Head of caudate nucleus (tissue), 42 donors: ENCODE measurements around the gene AIF1.
A peak's percentile ranks its signal among the peaks of the same experiment; 100 is the strongest.

Experiments
- DNase-seq, 42 donors: peaks; one replicate each; pipeline versions ENCODE4 v3.0.0 to v3.0.0-alpha.2; 2020 to 2021; ENCODE audit warnings: mixed read lengths in 7 of 42
- intact Hi-C: fragments of 100-400 bp; cut with DNase I; formaldehyde crosslinking; loops from one replicate; pipeline ENCODE4 v1.15.0; 2022

Gene AIF1

DNA sequence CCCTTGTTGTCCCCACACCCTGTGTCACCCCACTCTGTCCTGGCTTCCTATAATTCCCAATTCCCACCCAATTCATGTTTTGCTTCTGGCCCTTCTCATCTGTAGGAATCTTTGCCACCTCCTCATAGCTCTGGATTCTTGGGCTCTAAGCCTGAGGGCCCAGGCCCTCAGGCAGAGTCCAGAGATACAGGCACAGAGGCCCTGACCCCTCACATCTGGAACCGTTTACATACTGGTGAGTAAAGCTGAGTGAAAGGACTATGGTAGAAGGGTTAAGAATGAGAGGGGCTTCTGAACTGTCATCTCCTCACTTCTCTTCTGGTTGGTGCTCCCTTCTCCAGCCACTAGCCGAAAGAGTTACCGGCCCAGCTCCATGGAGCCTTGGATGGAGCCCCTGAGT is 19.1 kb downstream of the AIF1 start:
- intact Hi-C loops, result no loop called here
- no peak for DNase-seq

- intact Hi-C loops, result no loop called here
These were observed 20.0 kb downstream of the AIF1 start for GRCh38 chr6:31634969-31635575.

GRCh38 chr6:31636698-31637596 is 21.9 kb downstream of the AIF1 start:
- intact Hi-C loops, result no loop called here
- DNase-seq, result no peak

More at GRCh38 chr6:31634969-31635575, 20.0 kb downstream of the AIF1 start:
- no peak for DNase-seq

- intact Hi-C loops, result no loop called here
- no peak for DNase-seq
These were observed 24.0 kb downstream of the AIF1 start for GRCh38 chr6:31639043-31639442.

DNA sequence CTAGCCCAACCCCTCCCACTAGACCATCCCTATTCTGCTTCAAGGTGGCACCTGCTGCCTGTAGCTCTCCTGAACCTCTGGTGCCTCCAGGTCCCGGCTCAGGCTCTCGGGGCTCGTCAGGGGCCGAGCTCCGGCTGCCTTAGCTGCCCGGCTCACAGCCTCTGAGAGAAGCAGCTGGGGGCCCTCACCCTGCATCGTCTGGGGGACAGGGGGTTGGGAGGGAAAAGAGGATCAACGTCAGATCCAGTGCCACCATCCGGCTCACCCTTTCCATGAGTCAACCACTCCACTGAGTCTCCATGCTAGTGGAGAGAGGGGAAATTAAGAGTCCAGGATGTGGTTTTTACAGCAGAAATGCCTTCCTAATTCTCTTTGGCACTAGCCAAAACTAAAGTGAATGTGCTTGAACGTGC is 24.4 kb downstream of the AIF1 start:
- DNase-seq, result no peak
- intact Hi-C loops, result no loop called here

DNA sequence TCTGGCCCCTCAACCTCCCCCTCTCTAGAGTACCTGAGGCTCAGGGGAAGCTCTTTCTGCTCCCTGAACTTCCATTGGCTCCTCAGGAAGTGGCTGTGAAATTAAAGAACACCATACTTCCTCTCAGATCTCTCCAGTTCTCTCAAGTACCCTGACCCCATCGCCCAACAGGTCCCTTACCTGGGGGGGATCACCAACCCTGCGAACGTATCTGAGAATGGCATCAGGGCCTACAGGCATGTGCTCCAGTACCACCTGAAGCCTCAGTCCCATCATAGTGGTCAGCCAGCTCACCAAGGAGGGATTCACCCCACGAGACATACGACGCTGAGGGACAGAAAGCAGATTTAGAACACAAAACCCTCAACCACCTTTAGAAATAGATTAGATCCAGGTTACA is 25.6 kb downstream of the AIF1 start:
- intact Hi-C loops, result no loop called here
- DNase-seq, result no peak

GRCh38 chr6:31641370-31641769 is 26.3 kb downstream of the AIF1 start:
- intact Hi-C loops, result no loop called here
- peak in 7 of 42 donors; percentile 26 to 68 (median 47) for DNase-seq

DNA sequence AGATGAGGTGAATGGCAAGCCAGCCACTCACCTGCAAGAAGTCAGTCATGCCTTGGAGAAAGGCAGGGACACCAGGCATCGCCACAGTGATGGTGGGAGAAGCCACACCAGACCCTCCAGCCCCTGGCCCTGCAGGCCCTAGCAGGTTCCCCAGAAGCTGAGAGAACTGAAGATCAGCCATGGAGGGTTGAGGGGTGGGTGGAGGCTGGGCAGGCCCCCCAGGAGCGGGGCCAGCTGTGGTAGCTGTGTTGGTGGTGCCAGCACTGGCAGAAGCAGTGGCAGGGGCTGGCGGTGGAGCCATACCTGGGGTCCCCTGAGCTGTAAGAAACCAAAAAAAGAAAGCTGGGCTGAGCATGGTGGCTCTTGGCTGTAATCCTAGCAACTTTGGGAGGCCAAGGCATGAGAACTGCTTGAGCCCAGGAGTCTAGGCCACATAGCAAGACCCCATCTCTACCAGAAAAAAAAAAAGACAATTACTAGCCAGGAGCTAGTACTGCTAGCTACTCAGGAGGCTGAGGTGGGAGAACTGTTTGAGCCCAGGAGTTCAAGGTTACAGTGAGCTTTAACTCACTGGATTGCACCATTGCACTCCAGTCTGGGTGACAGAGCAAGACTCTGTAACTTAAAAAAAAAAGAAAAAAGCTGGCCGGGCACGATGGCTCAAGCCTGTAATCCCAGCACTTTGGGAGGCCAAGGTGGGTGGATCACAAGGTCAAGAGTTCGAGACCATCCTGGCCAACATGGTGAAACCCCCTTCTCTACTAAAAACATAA is 27.9 kb downstream of the AIF1 start:
- intact Hi-C loops, result no loop called here
- DNase-seq, result no peak

DNA sequence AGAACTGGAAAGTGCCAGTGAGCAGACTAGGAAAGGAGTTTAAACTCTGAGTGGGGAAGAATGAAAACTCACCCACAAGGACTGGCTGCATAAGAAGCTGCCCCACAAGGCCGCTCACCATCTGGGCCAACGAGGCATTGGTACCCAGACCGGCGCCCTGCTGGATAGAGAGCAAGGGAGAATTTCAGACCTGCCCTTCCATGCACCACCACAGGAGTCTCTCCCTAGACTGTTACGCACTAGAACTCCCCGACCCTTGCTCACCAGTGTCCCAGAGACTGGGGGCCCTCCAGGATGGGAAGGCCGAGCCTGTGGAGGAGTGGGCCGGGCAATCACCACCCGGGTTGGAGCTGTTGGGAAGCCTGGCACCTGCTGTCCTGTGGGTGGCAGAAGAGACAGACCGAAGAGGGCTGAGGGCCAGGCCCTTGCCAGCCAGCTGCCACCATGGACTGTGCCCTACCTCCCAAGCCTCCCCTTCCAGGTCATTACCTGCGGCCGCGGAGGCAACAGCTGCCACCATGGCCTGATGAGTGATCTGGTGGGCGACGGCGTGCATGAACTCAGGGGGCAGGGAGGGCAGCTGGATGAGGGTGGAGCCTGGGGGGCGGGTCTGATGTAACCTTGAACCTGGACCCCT is 28.9 kb downstream of the AIF1 start:
- DNase-seq, result no peak
- intact Hi-C loops, result no loop called here

- intact Hi-C loops, result no loop called here
- DNase-seq, result no peak
These were observed 30.3 kb downstream of the AIF1 start for GRCh38 chr6:31645325-31645724.

- intact Hi-C loops, result loop anchor here (1.0 kb wide), 2 partner anchors 9 to 14 kb away; partner anchors contain the start of gene C6orf47
- DNase-seq, result peak in 1 of 42 donors; percentile 67
These were observed 36.7 kb downstream of the AIF1 start for GRCh38 chr6:31651602-31652191.

GRCh38 chr6:31652925-31653724 is 38.1 kb downstream of the AIF1 start:
- intact Hi-C loops, result loop anchor here (1.0 kb wide), 2 partner anchors 7 to 12 kb away; partner anchors contain the start of gene C6orf47

GRCh38 chr6:31654574-31655348 is 39.7 kb downstream of the AIF1 start:
- no peak for DNase-seq
- intact Hi-C loops, result no loop called here

More at GRCh38 chr6:31652925-31653724, 38.1 kb downstream of the AIF1 start:
- peak in 41 of 42 donors; percentile 71 to 94 (median 87) for DNase-seq

DNA sequence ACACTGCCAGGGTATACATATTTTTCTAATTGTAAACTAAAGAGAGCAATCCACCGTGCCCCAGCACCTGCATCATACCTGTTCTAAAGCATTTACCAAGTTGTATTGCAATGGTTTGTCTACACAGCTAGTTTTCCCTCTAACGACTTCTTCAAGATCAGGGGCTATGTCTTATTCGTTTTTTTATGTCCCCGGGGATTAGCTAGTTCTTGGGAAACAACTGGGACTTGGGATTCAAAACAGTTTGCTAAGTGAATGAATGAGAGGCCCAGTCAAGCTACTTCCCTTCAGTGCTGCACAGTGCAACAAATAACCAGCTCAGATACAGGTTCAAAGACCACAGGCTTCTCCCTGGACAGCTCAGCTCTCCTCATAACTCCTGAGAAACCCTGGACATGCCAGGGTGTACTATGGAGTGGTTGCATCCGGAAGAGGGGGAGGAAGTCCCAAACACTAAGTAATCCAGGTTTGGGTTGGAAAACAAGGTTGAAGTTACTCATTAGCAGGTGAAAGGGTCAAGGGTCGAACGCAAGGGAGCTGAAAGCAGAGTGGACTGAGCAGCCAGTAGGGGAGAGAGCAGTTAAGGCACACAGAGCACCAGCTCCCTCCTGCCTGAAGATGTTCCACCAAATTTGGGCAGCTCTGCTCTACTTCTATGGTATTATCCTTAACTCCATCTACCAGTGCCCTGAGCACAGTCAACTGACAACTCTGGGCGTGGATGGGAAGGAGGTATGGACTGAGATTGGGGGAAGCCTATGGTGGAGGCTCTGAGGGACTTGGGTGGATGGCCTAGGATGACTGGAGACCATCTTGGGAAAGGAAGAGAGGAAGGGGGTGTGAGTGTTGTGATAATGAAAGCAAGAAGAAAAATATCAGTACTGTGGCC is 40.6 kb downstream of the AIF1 start, which contains the start of gene APOM:
TSS of gene APOM (plus strand) at position 546 of the 889 bp plus-strand sequence. CDS start at position 619, 73 bp downstream.
- no peak for DNase-seq
- intact Hi-C loops, result no loop called here

- DNase-seq, result no peak
- intact Hi-C loops, result no loop called here
These were observed 42.5 kb downstream of the AIF1 start for GRCh38 chr6:31657406-31658157.
